Cardiac muscle cell (in vitro differentiated cells and primary cell): Measurements from ENCODE around the gene APP. TPM values are rescaled to one million over a fixed set of nuclear protein-coding genes. Genes with fewer than 3 reads are reported as not detected.
A peak's percentile ranks its signal among the peaks of the same experiment; 100 is the strongest.

Experiments used
- DNase-seq, 2 donors: peaks; one replicate each; pipeline versions ENCODE4 v3.0.0 to v3.0.0-alpha.2; 2010 to 2017; ENCODE audit warnings: low read depth in 1 of 2, low spot score in 1 of 2
- H3K27ac ChIP-seq: fragments of 200-600 bp; sonication (generic); 2 replicates; pipeline ENCODE4 v1.5.1; 2016
- H3K27me3 ChIP-seq: fragments of 200-600 bp; sonication (generic); 2 replicates; pipeline ENCODE4 v1.6.0; 2016; ENCODE audit warnings: control low read depth
- H3K36me3 ChIP-seq: fragments of 200-600 bp; sonication (generic); 2 replicates; pipeline ENCODE4 v1.5.1; 2016; ENCODE audit warnings: control low read depth
- H3K4me1 ChIP-seq: fragments of 200-600 bp; sonication (generic); 2 replicates; pipeline ENCODE4 v1.8.1; 2017; ENCODE audit warnings: low read depth, mild to moderate bottlenecking, mixed run types
- H3K4me3 ChIP-seq: fragments of 200-600 bp; sonication (generic); 2 replicates; pipeline ENCODE4 v1.5.1; 2016; ENCODE audit warnings: mild to moderate bottlenecking
- H3K9me3 ChIP-seq: fragments of 200-600 bp; sonication (generic); 2 replicates; pipeline ENCODE4 v1.5.1; 2017; ENCODE audit warnings: low read depth, mild to moderate bottlenecking, control low read depth
- CTCF ChIP-seq: IDR thresholded peaks from 2 replicates; pipeline ENCODE4 v1.5.1; 2012; ENCODE audit warnings: low read depth, mild to moderate bottlenecking, low read length
- polyA plus RNA-seq: library from polyadenylated mRNA; unstranded; fragments of >200 nt; fragmentation: Nextera tagmentation; extraction: Ambion mirVana; gene quantifications from 2 replicates; pipeline ENCODE4 v1.2.1, GENCODE V29; 2016
- total RNA-seq: library from RNA; depleted of rRNA; stranded (reverse); fragments of >200 nt; gene quantifications from 2 replicates; pipeline ENCODE4 v1.2.3, GENCODE V29; 2016

Gene APP
- total and polyA plus RNA-seq, 2 experiments from 2014 or later: 31.8 to 359 TPM

GRCh38 chr21:25961042-25961441 lies 209.5 kb downstream of the APP start:
- H3K9me3 ChIP-seq: no peaks in the 10 kb centered on the region
- H3K4me1 ChIP-seq: peaks cover 10% of the 10 kb centered on the region
- no peak overlapping the region for H3K4me3 ChIP-seq
- TF ChIP-seq CTCF: no peak
- peak overlapping the region; percentile 73 for H3K27ac ChIP-seq
- DNase-seq: no peak
- no peaks in the 10 kb centered on the region for H3K36me3 ChIP-seq
- no peaks in the 10 kb centered on the region for H3K27me3 ChIP-seq

DNA sequence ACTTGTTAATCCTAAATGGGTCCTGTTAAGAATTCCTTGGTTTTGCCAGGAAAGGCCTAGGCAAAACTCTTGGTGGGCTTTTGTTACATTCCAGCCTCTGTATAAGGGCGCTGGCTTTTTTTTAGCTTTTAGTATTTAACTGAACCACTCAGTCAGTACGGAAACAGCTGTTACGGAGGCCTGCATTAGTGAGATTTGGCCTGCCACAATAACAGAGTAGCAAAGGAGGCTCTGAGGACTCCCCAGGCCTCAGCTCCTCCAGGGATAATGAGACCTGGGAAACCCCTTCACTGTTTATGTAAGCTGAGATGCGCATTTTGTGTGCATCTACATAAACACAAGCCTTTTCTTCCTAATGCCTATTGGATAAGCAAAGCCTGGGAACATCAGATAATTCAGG lies 210.2 kb downstream of the APP start:
- Histone ChIP-seq H3K9me3 (no peaks in the 10 kb centered on the region), H3K27ac (peak overlapping the region; percentile 73), H3K4me1 (peaks cover 10% of the 10 kb centered on the region), H3K4me3 (no peak overlapping the region), H3K36me3 (peaks cover 2% of the 10 kb centered on the region), H3K27me3 (no peaks in the 10 kb centered on the region)
- DNase-seq: peak in 1 of 2 donors; percentile 6
- TF ChIP-seq CTCF: no peak

DNA sequence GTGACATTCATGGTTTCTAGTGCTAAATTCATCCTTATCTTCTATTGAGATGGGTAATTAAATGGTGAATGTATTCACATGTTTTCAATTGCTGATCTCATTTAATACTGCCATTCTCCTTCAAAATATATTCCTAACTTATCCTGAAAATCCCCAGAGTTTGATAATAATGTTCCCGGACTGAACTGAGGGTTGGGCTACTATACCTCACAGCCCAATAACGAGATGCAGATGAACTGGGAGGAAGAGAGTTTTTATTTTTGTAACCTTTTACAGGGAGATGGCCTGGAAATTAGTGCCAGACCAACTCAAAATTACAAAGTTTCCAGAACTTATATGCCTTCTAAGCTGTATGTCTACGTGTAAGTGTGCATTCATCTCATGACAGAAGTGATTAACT lies 210.8 kb downstream of the APP start:
- no peak for DNase-seq
- Histone ChIP-seq H3K4me3 (no peak overlapping the region), H3K27ac (no peak overlapping the region), H3K27me3 (no peaks in the 10 kb centered on the region), H3K9me3 (no peaks in the 10 kb centered on the region), H3K36me3 (peaks cover 4% of the 10 kb centered on the region), H3K4me1 (peaks cover 10% of the 10 kb centered on the region)
- no peak for TF ChIP-seq CTCF

DNA sequence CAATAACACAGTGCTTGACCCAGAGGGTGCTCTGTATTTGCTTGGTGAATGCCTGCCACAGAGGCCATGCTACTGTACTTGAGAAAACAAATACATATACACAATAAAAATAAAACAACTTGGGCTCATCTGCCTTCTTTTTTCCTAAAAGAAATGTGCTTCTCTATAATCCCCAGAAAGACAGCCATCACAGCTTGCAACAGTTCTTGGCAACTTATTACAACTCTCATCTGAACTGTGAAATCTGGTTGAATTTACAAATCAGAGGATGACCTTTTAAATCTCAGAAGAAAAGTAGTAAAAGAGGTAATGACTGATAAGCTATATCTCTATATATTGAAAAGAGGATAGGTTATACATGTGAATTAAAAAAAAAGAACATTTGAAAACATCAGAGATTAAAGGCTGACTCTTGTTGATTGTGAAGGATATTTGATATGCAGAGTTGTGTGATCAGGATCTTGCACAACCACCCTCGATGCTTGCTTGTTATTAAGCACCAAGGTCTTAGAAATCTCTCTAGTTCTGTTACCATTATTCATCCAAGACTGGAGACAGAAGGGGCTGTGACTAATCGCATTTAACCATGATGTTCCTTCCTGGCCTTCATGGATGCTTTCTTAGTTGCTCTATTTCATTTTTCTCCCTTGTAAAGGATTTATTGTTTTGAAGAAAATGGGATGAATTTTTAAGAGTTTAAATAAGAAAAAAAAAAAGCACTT lies 213.4 kb downstream of the APP start:
- Histone ChIP-seq H3K9me3 (no peaks in the 10 kb centered on the region), H3K36me3 (peaks cover 17% of the 10 kb centered on the region), H3K27ac (no peak overlapping the region)

GRCh38 chr21:25955646-25956045 lies 214.9 kb downstream of the APP start:
- Histone ChIP-seq H3K27ac (no peak overlapping the region), H3K4me3 (no peak overlapping the region), H3K9me3 (no peaks in the 10 kb centered on the region), H3K36me3 (peaks cover 17% of the 10 kb centered on the region), H3K27me3 (no peaks in the 10 kb centered on the region), H3K4me1 (peaks cover 4% of the 10 kb centered on the region)
- no peak for TF ChIP-seq CTCF
- DNase-seq: no peak

More for the DNA sequence above, 213.4 kb downstream of the APP start:
- H3K4me1 ChIP-seq: peaks cover 10% of the 10 kb centered on the region
- peak in 1 of 2 donors; percentile 81 for DNase-seq
- TF ChIP-seq CTCF: no peak
- no peaks in the 10 kb centered on the region for H3K27me3 ChIP-seq
- H3K4me3 ChIP-seq: no peak overlapping the region
